Loucy (cell line): Measurements from ENCODE around the gene ATAD3A.
"Not testable (repeated sequence)": the region's sequence is repeated elsewhere in the genome, so short reads cannot be mapped to it uniquely, and the experiment has no call there.

Experiments
- CTCF ChIP-seq: fragments of 200-600 bp; sonication (generic); conservative IDR thresholded peaks from 2 replicates; pipeline ENCODE4 v1.5.1; 2014; ENCODE audit warnings: mild to moderate bottlenecking, antibody characterized with exemption, low read length
- EZH2phosphoT487 ChIP-seq: fragments of 200-600 bp; IDR thresholded peaks from 2 replicates; pipeline ENCODE4 v1.6.1; 2018; ENCODE audit warnings: antibody characterized with exemption, mild to moderate bottlenecking, moderate library complexity, borderline replicate concordance

GRCh38 chr1:1518621-1519007, 6.7 kb downstream of the ATAD3A start:
- TF ChIP-seq CTCF, EZH2phosphoT487: not testable (repeated sequence)
